Activated CD8-positive, alpha-beta memory T cell treated with anti-CD3 and anti-CD28 coated beads, Interleukin-2, amount 50 U/mL, for 24 hours (primary cell): ENCODE measurements around the gene ANKRD10.

Source experiments
- DNase-seq: peaks from one replicate; pipeline ENCODE4 v3.0.0-alpha.2; 2020; ENCODE audit errors: extremely low read depth

The ANKRD10 gene

GRCh38 chr13:110944968-110945927 is 30.4 kb upstream of the ANKRD10 start:
- no peak for DNase-seq

GRCh38 chr13:110944121-110944967 is 29.5 kb upstream of the ANKRD10 start:
- DNase-seq: no peak

- DNase-seq: no peak
These were observed 27.5 kb upstream of the ANKRD10 start for GRCh38 chr13:110942248-110942981.

DNA sequence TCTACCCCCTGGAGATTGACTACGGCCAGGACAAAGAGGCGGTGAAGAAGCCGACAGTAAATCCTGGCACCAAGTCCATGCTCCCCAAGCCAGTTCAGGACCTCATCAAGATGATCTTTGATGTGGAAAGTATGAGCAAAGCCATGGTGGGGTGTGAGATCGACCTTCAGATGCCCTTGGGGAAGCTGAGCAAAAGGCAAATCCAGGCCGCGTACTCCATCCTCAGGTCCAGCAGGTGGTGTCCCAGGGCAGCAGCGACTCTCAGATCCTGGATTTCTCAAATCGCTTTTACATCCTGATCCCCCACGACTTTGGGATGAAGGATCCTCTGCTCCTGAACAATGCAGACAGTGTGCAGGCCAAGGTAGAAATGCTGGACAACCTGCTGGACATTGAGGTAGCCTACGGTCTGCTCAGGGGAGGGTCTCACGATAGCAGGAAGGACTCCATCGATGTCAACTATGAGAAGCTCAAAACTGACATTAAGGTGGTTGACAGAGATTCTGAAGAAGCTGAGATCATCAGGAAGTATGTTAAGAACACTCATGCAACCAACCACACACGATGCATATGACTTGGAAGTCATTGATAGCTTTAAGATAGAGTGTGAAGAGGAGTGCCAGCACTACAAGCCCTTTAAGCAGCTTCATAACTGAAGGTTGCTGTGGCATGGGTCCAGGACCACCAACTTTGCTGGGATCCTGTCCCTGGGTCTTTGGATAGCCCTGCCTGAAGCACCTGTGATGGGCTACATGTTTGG is 24.0 kb upstream of the ANKRD10 start:
- no peak for DNase-seq

- no peak for DNase-seq
These were observed 22.8 kb upstream of the ANKRD10 start for GRCh38 chr13:110937511-110938285.

- DNase-seq: no peak
These were observed 21.6 kb upstream of the ANKRD10 start for GRCh38 chr13:110936519-110936918.

DNA sequence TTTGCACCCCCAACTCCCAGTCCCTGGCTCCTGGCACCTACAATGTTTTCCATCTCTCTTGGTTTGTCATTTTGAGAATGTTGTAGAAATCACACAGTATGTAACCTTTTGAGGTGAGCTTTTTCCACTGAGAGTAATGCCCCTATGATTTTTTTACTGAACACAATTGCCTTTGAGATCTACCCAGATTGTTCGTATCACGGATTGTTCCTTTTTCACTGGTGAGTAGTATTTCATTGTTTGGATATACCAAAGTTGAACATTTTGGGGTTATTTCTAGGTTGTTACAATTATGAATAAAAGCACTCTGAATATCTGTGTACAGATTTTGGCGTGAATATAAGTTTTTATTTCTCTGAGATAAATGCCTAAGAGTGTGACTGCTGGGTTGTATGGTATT is 17.7 kb upstream of the ANKRD10 start:
- DNase-seq: no peak

GRCh38 chr13:110929104-110929777 is 14.4 kb upstream of the ANKRD10 start:
- DNase-seq: no peak

DNA sequence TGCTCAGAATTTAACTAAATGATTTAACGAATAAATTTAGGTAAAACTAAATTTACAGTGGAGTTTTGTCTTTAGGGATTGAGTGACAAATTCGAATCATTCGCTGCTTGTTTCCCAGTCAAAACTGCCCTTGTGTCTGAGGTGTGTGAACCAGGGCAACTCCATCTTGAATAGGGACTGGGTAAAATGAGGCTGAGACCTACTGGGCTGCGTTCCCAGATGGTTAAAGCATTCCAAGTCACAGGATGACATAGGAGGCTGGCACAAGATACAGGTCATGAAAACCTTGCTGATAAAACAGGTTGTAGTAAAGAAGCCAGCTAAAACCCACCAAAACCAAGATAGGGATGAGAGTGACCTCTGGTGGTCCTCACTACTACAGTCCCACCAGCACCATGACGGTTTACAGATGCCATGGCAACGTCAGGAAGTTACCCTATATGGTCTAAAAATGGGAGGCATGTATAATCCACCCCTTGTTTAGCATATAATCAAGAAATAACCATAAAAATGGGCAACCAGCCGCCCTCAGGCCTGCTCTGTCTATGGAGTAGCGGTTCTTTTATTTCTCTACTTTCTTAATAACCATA is 10.2 kb upstream of the ANKRD10 start:
- DNase-seq: no peak

DNA sequence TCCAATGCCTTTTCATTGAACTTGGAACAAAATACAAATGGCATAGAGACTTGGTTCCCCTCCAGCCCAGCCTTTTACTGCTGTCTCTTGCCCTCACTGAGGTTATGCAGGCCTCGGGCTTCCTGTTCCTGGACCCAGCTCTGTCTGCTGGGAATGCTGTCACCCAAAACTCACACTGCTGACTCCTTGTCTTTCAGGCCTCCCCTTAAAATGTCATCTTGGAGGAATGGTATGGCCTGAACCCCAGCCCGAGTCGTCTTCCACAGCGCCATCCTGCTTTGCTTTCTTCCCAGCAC is 9.7 kb upstream of the ANKRD10 start:
- no peak for DNase-seq

DNA sequence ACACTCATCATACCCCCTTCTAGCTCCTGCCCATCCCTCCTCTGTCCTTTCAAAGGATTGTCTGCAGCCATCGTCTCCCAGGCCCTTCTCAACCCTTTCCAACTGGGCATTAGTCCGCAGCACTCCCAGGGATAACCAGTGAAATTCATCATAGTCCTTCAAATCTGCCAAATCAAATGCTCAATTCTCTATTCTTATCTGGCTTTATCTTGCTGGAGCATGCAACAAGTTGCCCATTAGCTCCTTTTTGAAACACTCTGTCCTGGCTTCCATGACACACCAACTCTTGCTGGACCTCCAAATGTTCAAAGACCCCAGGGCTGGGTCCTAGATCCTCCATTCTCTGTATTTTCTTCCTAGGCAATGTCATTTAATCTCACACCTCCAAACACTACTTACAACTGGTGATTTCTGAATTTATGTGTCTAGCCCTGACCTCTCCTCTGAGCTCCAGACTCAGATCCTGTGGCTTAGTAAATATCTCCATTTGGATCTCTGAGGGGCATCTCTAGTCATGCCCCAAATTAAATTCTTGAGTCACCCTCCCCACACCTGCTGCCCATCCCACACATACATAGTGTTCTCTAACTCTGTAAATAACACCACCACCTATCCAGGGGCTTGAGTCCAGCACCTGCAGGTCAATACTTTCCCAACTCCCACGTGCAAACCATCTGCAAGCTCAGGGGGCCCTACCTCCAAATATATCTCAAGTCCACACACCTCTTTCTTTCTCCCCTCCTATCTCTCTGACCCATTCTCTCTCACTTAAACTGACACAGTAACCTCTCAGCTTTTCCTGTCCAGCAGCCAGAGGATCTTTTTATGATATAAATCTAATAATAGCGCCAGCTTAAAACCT is 9.1 kb upstream of the ANKRD10 start:
- no peak for DNase-seq

GRCh38 chr13:110923086-110923485 is 8.2 kb upstream of the ANKRD10 start:
- DNase-seq: no peak

DNA sequence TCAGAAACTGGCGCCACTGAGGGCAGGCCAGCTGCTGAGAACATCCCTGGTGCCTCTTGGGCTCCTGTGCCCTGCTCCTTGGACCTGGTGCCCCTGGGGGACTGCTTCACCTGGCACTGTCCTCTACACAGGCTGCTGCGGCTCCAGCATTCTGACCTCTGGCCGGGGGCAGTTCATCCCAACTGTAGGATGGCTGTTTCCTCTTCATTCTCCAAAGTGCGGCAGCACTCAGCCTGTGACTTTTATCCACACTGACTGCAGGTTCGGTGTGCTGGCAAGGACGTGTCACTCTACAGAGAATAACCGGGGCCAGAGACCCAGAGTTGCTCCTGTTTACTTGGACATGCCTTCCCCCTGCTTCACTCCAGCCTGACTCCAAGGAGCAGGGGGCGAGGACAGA is 7.6 kb upstream of the ANKRD10 start:
- no peak for DNase-seq

DNA sequence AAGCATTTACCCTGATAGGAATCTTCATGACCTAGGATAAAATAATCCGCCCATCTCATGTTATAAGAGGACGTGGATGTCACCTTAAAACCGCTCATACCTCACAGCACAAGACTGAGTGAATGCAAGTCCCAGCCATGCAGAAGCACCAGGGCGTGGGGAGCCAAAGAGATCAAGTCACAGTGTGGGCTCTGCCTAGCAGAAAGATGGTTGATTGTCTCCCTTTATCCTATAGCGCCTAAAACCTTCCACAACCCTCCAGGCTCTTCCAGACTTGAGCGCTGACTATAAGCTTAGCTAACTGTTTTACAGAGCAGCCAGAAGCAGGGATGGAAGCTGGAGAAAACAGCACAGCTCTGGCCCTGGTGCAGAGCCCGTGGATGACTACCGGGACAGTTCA is 6.8 kb upstream of the ANKRD10 start:
- no peak for DNase-seq

DNA sequence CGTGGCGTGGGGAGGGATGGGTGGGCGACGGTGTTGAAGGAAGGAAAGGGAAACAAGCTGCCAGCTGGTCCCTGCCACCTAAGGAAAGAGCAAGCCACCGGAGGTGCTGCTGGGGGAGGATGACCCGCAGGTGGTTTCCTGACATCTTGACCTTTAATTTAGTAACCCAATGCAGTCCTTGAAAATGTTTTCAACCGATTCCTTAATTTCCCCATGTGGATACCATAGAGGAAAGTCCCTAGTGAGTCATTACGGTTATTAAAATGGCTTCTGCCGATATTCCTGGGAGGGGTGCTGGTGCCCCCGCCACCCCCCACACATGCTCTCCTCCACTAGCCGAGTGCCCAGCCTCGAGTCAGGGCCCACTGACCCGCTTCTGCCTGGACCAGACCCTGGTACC is 6.3 kb upstream of the ANKRD10 start:
- no peak for DNase-seq

- no peak for DNase-seq
These were observed 5.2 kb upstream of the ANKRD10 start for GRCh38 chr13:110920038-110920437.

GRCh38 chr13:110916301-110917142 is 1.7 kb upstream of the ANKRD10 start:
- no peak for DNase-seq

DNA sequence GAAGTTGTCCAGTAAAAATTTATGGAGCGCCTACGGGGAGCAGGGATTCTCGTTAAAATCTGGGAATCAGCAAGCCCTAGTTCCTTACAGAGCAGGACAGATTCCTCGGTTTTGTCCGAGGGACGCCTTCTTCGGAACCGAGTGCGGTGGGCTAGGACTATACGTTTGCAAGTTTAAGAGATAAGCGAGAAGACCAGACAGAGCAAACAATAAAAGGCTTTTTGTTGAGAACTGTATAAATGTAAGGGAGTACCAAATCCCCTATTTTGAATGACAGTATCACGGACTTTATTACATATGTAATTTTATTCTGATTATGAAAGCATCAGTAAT is 971 bp upstream of the ANKRD10 start:
- DNase-seq: no peak
